Osteocyte (in vitro differentiated cells): ENCODE measurements around the gene SLCO3A1. TPM values are rescaled to one million over a fixed set of nuclear protein-coding genes. Genes with fewer than 3 reads are reported as not detected.

ENCODE experiments used
- DNase-seq: peaks from one replicate; pipeline ENCODE4 v3.0.0; 2021; ENCODE audit warnings: mixed read lengths; ENCODE audit not compliant: unreplicated experiment; ENCODE audit errors: extremely low spot score
- H3K27ac Mint-ChIP-seq: one replicate; pipeline ENCODE4 v1.8.0; 2021; ENCODE audit warnings: mild to moderate bottlenecking, mixed read lengths; ENCODE audit not compliant: unreplicated experiment
- H3K27me3 Mint-ChIP-seq: one replicate; pipeline ENCODE4 v1.8.0; 2021; ENCODE audit warnings: mixed read lengths; ENCODE audit not compliant: unreplicated experiment
- H3K36me3 Mint-ChIP-seq: one replicate; pipeline ENCODE4 v1.8.0; 2021; ENCODE audit warnings: mixed read lengths; ENCODE audit not compliant: unreplicated experiment
- H3K4me1 Mint-ChIP-seq: one replicate; pipeline ENCODE4 v1.8.0; 2021; ENCODE audit warnings: mixed read lengths; ENCODE audit not compliant: unreplicated experiment
- H3K4me3 Mint-ChIP-seq: one replicate; pipeline ENCODE4 v1.8.0; 2021; ENCODE audit warnings: mild to moderate bottlenecking, moderate library complexity, mixed read lengths; ENCODE audit not compliant: unreplicated experiment
- H3K9me3 Mint-ChIP-seq: one replicate; pipeline ENCODE4 v1.8.0; 2021; ENCODE audit warnings: mixed read lengths; ENCODE audit not compliant: unreplicated experiment
- CTCF ChIP-seq: fragments of 200-600 bp; sonication (generic); IDR thresholded peaks from 2 replicates; pipeline ENCODE4 v1.5.0; 2021; ENCODE audit warnings: antibody characterized with exemption, mild to moderate bottlenecking, moderate library complexity
- total RNA-seq: library from RNA; stranded (reverse); gene quantifications from 2 replicates; pipeline ENCODE4 v1.2.1, GENCODE V29; 2021

The SLCO3A1 gene
- total RNA-seq, 1 donor from 2014 or later = 1.3 TPM

- Mint-ChIP-seq H3K4me1 (no peaks in the 10 kb centered on the region), H3K9me3 (no peaks in the 10 kb centered on the region), H3K4me3 (no peak overlapping the region), H3K27ac (no peak overlapping the region), H3K36me3 (no peaks in the 10 kb centered on the region), H3K27me3 (no peaks in the 10 kb centered on the region)
- DNase-seq = no peak
- no peak for TF ChIP-seq CTCF
These were observed 168.3 kb downstream of the SLCO3A1 start for GRCh38 chr15:92021792-92022191.

GRCh38 chr15:92023965-92024364 is 170.5 kb downstream of the SLCO3A1 start:
- no peaks in the 10 kb centered on the region for H3K27me3 Mint-ChIP-seq
- no peak overlapping the region for H3K4me3 Mint-ChIP-seq
- H3K27ac Mint-ChIP-seq = no peak overlapping the region
- no peak for TF ChIP-seq CTCF
- H3K9me3 Mint-ChIP-seq = no peaks in the 10 kb centered on the region
- no peaks in the 10 kb centered on the region for H3K4me1 Mint-ChIP-seq
- H3K36me3 Mint-ChIP-seq = no peaks in the 10 kb centered on the region
- no peak for DNase-seq

- Mint-ChIP-seq H3K27ac (no peak overlapping the region), H3K9me3 (no peaks in the 10 kb centered on the region)
These were observed 172.3 kb downstream of the SLCO3A1 start for GRCh38 chr15:92025706-92026270.

GRCh38 chr15:92028389-92028724 is 174.8 kb downstream of the SLCO3A1 start:
- Mint-ChIP-seq H3K27me3 (peaks cover 3% of the 10 kb centered on the region), H3K36me3 (no peaks in the 10 kb centered on the region), H3K4me1 (no peaks in the 10 kb centered on the region), H3K9me3 (no peaks in the 10 kb centered on the region), H3K4me3 (no peak overlapping the region), H3K27ac (no peak overlapping the region)
- no peak for TF ChIP-seq CTCF
- DNase-seq = no peak

More at GRCh38 chr15:92025706-92026270, 172.3 kb downstream of the SLCO3A1 start:
- no peak for TF ChIP-seq CTCF
- Mint-ChIP-seq H3K27me3 (peaks cover 3% of the 10 kb centered on the region), H3K36me3 (no peaks in the 10 kb centered on the region), H3K4me3 (no peak overlapping the region), H3K4me1 (no peaks in the 10 kb centered on the region)
- no peak for DNase-seq

GRCh38 chr15:92029767-92030166 is 176.3 kb downstream of the SLCO3A1 start:
- TF ChIP-seq CTCF = no peak

More at GRCh38 chr15:92029767-92030166, 176.3 kb downstream of the SLCO3A1 start:
- Mint-ChIP-seq H3K27ac (no peak overlapping the region), H3K27me3 (peaks cover 3% of the 10 kb centered on the region), H3K9me3 (no peaks in the 10 kb centered on the region), H3K36me3 (no peaks in the 10 kb centered on the region), H3K4me3 (no peak overlapping the region), H3K4me1 (no peaks in the 10 kb centered on the region)
- no peak for DNase-seq
